GM18858 (cell line): ENCODE results near the gene MMS19.

ENCODE experiments used
- ATAC-seq: cut with Tn5 transposase; IDR thresholded peaks from one replicate; pipeline ENCODE4 v1.9.1; 2021; ENCODE audit not compliant: unreplicated experiment

The MMS19 gene

DNA sequence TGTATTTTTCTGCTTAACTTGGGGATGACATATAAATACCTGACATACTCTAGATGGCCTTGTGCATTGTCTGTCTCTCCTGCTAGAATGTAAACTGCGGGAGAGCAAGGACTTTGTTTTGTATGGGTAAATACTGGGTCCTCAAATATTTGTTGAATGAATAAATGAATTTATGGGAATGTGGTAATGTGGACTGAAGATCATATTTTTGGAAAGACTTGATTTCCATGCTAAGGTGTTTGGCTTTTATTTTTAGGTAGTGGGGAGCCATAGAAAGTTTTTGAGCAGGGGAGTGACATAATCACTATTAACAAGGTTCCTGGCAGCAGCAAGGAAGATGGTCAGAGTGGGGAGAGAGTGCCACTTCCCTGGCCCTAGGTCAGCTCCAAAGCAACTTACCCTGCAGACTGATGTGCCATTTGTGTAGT lies 27.5 kb upstream of the MMS19 start:
- ATAC-seq, result no peak

DNA sequence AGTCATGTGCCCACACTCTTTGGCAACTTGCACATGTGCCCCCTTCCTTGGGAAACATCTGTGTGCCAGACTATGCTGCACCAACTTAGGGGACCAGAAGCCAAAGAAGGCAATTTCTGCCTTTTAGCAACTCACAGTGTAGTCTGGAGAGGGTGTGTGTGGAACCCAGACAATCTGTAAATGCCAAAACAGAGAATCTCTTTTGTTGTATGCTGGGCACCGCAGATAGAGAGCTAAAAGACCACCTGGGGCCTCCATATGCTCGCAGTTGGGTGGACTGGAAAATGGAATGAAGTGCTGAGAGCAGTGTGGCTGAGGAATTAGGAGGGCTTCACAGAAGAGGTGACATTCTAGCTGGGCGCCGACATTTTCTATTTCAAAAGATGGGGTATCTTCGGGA lies 26.9 kb upstream of the MMS19 start:
- ATAC-seq, result no peak

DNA sequence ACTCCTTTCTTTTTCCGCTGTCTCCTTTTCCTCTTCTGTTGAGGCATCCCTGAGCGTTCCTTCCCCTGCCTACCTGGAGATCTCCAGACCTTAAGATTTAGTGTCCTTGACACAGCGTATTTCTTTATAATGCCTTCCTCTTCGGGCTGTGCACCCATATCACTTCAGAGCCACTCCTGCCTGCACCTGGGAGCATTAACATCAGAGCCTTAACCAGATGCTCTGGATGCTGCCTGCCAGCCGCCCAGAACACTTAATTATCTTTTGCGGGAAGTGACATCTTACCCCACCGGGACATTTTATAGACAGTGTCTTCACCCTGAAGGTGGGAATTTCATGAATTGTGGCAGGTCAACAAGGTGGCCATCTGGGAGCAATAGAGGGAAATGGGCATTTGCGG lies 24.7 kb upstream of the MMS19 start:
- ATAC-seq, result no peak

DNA sequence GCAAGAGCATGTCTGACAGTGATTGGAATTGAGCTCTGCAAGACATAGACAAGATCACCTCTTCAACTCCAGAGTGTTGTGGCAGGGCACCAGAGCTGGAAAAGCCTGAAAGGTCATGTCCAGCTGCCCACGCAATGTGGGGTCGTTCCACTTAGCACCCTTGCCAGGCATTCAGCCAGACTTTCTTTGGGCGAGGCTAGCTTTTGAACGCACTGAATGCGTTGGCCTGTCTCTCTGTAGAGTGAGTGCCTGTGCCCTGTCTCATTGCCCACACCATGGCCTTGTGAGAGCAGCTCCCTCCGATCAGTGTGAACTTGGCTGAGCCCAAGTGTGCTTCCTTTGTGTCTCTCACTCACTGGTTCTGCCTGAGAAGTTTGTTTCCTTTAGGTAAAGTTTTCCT lies 23.8 kb upstream of the MMS19 start:
- ATAC-seq, result no peak

DNA sequence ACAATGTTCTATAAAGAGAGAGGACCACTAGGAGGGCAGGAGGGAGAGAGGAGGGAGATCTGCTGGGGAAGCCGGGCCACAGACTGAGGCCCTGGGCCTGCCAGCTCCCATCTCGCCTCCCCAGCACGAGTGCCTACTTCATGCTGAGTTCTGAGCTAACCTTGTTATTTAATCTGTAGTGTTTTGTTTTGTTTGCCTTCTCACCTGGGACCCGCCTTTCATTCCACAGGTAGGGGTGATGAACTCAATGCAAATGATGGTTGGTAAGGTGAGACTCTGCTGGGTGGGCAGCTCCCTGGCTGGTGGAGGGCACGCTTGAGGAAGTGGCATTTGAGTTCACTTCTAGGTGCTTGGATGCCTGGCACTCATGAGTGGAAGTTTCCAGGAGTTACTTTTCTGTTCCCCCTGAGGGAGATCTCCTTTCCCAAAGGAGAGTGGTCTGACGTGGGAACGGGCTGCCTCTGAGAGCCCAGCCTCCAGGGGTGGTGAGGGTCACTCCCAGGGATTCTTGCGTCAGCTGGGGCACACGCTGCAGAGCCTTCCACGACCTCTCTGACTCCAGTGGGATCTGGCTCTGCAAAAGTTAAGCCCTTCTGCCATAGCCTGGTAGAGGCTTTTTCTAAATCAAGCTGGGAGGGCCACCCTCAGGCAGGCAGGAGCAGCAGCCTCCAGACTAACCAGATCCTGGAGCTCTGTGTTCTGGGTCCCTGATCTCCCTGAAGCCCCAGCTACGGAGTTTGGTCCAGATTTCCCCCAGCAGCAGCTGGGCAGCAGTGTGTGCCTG lies 22.9 kb upstream of the MMS19 start:
- no peak for ATAC-seq

DNA sequence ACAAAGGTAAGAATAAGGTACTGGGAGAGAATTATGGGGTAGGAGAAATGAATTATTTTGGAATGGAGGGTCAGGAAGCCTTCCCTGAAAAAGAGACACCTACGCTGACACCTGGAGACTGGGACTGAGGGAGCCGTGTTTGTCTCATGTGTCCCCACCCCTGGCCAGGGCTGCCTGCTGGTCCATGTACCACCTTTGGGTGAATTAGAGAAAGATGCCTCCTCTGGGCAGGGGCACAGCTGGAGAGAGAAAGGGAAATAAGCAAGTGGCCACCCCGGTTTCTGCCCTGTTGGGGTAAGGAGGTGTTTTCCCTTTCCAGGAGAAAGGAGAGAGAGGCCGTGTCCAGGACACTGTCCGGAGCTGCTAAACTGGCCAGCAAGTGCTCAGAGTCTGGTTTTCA lies 22.3 kb upstream of the MMS19 start:
- ATAC-seq, result no peak

DNA sequence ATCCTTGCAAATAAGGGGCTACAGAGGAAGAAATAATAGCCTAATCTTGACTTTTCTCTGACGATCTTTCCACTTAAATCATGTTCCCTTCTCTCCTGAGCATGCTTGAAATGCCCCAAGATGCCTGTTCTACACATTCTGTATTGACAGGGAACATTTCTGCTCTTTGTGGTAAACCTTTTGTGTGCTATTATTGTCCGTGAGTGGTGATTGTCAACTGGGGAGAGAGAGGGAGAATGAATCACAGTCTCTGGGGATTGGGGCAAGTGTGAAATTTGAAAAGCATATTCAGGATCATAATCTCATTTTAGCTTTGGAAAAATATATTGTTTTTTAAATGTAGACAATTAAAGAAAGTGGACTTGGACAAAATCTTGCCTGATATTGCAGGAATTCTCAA lies 21.1 kb upstream of the MMS19 start:
- ATAC-seq, result no peak

DNA sequence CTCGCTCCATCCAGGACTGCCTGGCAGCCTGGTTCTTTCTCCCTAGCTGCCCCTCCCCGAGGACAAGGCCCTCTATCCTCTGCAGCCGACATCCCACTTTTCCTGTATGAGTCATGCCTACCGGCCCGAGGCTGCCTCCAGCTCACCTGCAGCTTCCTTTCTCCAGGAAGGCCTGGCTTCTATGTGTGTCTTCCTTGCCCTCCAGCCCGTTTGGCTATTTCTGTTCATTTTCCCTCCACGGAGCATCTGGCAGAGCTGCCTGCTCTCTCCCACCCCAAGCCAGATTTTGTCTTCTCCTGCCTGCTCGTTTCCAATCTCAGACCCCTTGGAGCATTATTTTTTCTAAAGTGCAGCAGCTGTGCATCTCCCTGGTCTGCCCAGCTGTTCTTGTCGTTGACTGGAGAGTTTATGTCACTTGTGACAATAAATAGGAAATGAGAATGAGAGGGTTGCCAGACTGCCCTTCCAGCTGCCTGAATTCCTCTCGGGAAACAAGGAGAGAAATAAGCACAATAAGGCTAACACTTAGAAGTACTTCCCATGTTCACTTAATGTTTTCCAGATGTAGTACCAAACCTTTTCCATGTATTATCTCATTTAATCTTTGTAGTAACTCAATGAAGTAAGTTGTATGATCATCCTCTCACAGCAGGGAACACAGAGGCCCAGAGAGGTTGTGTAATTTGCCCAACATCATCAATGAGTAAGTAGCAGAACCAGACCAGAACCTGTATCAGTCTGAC lies 20.2 kb upstream of the MMS19 start:
- ATAC-seq, result no peak

DNA sequence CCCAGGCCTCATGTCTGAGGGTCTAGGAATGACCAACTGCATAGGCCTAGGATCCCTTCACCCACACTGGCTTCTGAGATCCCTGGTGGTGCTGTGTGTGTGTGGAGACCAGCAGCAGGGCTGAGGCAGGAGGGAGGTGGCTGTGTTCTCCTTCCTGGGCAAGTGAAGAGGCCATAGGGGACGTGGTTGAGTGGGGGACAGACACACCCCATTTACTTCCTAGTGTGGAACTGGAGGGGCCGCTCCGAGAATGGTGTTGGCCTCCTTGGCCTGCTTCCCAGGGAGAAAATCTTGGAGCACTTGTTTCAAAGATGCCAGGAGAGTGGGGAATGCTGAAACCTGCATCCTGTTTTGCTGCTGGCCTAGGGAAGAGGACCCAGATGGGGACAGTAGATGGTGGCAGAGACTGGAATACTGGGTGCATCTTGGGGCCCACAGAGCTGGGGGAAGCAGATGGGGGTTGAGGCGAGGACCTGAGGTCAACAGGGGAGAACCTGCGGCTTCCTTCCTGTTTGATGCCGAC lies 19.6 kb upstream of the MMS19 start:
- ATAC-seq, result no peak

DNA sequence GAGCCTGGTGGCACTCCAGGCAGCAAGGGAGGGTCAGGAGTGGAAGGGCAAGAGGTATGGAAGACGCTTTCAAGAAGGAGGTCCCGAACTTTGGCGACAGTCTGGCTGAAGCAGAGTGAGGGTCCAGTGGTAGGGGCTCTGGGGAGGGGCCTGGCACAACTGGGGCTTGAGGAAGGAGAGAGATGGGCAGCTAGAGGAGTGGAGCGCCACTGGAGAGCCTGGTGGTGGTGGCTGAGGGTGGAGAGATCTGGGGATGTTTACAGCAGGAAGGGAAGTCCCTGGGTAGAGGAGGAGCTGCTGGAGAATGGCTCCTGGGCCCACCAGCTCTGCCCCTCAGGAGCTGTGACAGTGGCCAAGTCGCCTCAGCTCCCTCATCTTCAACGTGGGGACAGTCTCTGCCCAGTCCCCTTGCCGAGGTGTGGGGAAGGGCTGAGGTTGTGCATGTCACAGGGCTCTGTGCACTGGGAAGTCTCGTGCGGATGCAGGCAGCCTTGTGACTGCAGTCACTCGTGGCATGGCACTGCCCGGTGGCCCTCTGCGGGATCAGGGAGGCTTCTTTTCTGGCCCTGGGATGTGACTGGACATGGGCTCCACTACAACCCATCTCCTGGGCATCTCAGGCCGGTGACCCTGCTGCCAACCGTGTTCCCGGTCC lies 19.0 kb upstream of the MMS19 start:
- no peak for ATAC-seq

DNA sequence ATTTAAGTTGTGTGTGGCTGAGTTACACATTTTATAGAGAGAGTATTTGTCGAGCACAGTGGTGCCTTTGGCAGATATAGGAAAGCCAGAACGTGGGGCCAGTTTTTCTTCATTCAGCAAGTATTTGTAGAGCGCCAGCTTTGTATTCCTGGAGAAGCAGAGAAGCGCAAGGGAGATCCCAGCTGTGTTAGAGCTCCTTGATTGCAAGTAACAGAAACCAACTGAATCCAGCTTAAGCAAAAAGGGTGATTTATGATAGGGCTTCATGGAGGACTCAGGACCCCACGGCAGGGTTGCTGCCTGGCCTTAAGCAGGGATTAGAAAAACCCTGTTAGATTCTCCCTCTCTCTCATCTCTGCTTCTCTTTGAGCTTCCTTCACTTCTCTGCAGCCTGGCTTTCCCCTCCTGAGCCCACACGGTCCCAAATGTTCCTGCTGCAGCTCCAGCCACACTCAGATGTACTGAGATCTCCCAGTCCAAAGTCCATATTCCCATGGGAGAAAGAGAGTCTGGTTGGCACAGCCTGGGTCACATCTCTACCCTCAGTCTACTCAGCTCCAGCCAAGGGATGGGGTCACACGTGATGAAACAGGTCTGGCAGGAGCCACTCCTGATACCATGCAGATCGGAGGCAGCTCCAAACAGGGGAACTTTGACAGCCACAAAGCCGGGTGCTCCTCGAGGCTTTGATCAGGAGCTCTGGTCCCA lies 17.2 kb upstream of the MMS19 start:
- ATAC-seq, result no peak

DNA sequence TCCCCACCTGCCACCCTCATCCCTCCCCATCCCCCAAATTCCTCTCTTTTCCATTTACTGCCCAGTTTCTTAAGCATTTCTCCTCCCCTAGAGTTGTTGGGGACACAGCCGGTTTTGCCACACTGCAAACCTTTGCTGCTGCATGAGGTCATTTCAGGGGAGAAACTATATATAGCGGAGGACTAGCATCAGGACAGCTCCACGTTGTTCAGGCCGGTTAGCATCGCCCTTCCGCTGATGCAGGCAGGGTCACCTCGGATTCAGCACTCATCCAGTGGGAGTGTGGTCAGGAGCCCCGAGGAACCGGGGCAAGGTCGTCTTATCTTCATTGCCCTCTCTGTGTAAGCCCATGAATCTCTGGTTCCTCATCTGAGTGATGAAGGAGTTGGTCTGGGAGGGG lies 16.1 kb upstream of the MMS19 start:
- ATAC-seq, result no peak

DNA sequence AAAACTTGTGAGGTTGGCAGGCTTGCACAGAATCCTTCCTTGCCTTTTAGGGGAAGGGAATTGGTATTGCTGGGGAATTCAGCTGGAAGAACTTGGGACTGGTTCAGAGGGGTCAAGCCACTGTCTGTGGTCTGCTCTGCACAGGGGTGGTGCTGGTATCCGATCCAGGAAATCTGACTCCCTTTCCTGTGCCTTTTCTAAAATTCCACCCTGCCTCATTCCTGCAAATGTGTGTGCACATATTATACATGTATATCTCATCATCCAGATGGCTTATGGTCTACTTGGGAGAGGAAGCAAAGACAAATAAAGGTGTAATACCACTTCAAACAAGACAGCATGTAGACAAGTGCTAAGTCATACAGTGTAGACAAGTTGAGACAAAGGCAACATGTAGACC lies 14.8 kb upstream of the MMS19 start:
- no peak for ATAC-seq

DNA sequence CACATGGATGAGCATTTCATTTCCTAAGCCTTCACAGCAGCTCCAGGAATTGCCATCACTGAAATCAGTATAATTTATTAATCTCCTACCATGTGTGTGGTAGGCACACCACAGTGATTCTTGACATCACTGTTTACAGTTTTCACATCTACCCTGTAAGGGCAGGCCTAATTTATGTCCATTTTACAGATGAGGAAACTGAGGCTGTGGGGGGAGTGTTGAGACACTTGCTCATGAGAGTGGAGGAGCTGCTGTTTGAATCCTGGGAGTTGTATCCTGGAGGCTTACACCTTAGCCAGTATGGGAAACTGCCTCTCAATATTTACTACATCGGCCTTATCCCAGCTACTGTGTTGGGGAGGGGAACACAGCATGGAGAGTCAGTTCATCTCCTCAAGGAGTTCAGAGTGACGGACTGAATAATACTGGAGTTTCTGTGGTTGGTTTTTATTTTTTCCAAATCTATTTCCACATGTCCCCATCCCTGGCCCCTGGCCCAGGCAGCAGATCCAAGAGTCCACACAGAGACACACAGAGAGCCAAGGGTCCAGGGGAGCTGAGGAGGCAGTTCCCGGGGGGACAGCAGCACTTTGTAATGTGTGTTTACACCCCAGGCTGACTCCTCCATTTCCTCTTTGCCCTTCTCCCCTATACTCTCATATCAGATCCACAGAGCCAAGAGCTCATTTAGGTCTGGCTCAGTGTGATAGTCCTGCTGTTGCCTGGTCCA lies 13.7 kb upstream of the MMS19 start:
- ATAC-seq, result no peak

DNA sequence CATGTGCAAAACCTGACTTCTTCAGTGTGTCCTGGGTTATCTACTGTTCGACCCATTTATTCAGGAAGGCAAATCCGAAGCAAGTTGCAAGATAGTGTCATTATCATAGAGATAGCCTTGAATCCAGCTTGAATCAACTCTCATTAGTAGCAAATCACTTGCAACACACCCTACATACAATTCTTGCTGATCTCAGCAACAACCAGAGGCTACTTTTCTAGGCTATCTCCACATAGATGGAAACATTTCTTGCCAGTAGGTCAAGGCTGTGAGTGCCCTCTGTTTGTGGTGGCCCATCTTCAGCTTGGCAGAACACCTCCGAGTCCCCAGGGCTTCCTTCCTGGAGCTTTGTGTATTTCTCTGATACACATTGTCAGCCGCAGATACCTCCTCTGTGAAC lies 12.5 kb upstream of the MMS19 start:
- no peak for ATAC-seq

DNA sequence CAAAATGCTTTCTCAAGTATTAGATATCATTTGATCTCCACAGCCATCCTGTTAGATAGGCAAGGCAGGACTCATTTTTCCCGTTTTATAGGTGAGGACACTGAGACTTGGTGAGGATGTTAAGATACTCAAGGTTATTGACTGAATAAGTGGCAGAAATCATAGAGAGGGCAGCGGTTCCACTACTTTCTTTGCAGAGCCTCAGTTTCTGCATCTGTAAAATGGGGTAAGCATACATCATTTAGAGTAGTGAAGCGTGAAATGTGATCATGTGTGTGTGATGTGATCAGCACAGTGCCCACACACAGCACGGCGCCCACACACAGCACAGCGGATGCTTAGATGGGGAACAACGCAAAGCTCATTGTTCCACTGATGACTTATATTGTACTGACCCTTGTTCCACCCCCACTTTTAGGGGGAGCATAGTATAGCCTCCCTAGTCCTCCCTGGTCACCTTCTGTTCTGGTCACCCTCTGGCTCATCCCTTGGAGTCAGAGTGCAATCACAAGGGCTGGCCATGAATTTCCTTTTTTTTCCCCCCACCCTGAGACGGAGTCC lies 11.0 kb upstream of the MMS19 start:
- no peak for ATAC-seq

DNA sequence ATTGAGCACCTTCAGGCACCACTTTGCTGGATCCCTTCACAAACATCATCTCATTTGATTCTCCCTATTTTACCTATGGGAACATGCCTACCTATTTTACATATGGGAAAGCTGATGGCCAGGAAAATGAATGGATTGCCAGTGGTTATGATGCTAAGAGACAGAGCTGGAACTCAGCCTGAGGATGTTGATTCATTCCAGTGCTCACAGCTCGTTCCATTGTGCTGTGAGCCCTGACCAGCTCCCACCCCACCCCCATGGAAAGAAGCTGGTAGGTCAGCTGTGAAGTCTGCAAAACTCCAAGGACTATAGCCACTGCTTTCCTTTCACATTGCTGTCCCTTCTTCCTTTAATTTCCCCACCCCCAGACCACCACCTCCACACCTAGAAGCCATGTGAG lies 10.1 kb upstream of the MMS19 start:
- no peak for ATAC-seq

DNA sequence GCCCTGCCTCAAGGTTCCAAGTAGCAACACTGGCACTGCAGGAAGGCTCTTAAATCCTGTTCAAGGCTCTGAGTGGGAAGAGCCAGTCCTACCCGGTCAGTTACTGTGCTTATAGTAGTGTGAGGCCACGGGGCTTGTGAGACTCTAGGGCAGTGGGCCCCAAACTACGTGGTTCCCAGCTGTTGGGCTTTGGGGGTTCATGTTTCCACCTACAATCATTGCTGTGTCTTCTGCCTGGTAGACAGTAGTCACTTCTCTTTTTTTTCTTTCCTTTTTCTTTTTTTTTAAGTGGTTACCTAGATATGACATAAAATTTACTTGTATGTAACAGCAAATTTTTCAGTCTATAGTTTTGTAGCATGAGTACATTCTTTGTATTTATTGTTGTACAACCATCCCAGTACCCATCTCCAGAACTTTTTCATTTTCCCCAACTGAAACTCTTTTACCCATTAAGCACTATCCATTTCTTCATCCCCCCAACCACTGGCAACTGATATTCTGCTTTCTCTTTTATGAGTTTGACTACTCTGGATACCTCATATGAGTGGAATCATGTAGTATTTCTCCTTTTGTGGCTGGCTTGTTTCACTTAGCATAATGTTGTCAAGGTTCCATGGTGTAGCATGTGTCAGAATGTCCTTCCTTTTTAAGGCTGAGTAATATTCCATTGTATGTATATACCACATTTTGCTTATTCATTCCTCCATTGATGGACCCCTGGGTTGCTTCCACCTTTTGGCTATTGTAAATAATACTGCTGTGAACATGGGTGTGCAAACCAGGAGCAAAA lies 8.2 kb upstream of the MMS19 start:
- no peak for ATAC-seq

DNA sequence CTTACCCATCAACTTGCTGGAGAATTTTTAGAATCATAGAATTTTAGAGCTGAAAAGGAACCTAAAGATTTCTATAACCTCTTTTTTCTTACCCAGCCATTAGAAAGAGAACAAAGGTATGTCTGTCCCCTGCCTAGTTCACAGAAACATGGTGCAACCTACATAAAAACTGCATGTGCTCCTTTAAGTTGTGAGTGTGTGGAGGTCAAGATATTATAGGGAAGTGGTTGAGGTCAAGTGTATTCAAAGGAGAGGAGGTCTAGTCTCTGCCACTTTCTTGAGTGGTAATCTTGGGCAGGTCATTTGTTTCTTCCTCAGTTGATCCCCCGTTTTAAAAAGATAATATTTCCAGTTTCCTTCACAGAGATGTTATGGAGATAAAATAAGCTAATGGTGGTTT lies 6.9 kb upstream of the MMS19 start:
- no peak for ATAC-seq

DNA sequence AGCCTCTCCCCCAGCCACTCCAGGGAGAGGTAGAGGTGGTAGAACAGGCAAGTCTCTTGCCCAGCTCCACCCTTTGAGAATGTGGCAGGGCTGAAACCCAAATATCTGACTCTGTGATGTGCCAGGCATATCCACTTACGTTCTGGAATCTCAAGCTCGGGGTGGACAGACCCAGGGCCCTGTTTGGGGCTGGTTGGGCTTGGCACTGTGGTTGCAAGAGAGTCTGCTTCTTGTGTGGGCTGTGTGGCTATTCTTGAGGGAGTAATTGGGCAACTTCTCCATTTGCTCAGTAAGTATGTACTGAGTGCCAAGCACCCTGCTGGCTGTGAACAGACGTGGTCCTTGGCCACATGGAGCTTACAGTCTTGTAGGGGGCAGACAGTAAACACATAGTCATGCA lies 5.2 kb upstream of the MMS19 start:
- ATAC-seq, result no peak
